ENCODE results near the gene NPPA.
A peak's percentile ranks its signal among the peaks of the same experiment; 100 is the strongest.

NPPA gene

DNA sequence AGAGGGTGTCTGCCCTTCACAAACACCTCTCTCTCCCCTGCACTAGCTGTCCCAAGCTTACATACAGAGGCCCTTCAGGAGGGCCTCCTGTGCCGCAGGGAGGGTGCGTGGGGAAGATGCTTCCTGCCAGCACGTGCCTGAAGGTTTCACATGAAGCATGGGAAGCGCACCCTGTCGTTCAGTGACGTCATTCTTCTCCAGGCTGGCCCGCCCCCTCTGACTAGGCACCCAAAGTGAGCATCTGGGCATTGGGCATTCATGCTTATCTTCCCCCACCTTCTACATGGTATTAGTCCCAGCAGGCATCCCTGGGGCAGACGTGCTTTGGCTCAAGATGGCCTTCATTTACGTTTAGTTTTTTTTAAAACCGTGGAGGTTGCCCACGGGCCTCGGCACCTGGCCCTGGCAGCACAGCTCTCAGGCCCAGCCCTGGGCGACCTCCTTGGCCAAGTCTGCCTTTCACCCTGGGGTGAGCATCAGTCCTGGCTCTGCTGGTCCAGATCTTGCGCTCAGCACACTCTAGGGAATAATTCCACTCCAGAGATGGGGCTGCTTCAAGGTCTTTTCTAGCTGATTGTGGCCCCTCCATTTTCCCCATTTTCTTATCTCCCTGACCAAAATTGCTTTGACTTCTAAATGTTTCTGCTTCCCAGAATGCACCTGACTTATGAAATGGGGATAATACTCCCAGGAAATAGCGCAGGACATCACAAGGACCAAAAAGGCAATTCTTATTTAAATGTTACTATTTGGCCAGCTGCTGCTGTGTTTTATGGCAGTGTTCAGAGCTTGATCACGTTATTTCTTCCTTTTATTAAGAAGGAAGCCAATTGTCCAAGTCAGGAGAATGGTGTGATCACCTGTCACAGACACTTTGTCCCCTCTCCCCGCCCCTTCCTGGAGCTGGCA, 6.1 kb downstream of the NPPA start:
- Histone ChIP-seq H3K27me3 (ENCODE audit: insufficient read depth, insufficient read length) (no peaks in the 10 kb centered on the region), H3K9ac (ENCODE audit: insufficient read length, low read depth) (no peak overlapping the region), H3K36me3 (ENCODE audit: insufficient read depth, insufficient read length, low read length) (peaks cover 89% of the 10 kb centered on the region), H3K4me1 (ENCODE audit: insufficient read depth, insufficient read length) (no peaks in the 10 kb centered on the region), H3K4me3 (ENCODE audit: insufficient read length, low read depth) (no peak overlapping the region), H3K9me3 (ENCODE audit: insufficient read depth, low read length) (no peaks in the 10 kb centered on the region)
- no peak for DNase-seq (ENCODE audit: low read depth, low spot score)
- no peak for TF ChIP-seq SUZ12 (IDR thresholded peaks at IDR 0.05; ENCODE audit: extremely low read depth, insufficient read depth, insufficient read length)
- no peak for TF ChIP-seq ZNF274 (IDR thresholded peaks at IDR 0.05; ENCODE audit: low read depth, low read length)
- no peak for TF ChIP-seq YY1 (IDR thresholded peaks at IDR 0.05; ENCODE audit: insufficient read depth, insufficient read length)

GRCh38 chr1:11839727-11840705, 7.6 kb downstream of the NPPA start:
- Histone ChIP-seq H3K4me3 (ENCODE audit: insufficient read length, low read depth) (no peak overlapping the region), H3K27me3 (ENCODE audit: insufficient read depth, insufficient read length) (no peaks in the 10 kb centered on the region), H3K9ac (ENCODE audit: insufficient read length, low read depth) (no peak overlapping the region), H3K4me1 (ENCODE audit: insufficient read depth, insufficient read length) (no peaks in the 10 kb centered on the region), H3K9me3 (ENCODE audit: insufficient read depth, low read length) (no peaks in the 10 kb centered on the region), H3K36me3 (ENCODE audit: insufficient read depth, insufficient read length, low read length) (peaks cover 94% of the 10 kb centered on the region)
- TF ChIP-seq YY1 (IDR thresholded peaks at IDR 0.05; ENCODE audit: insufficient read depth, insufficient read length): no peak
- TF ChIP-seq SUZ12 (IDR thresholded peaks at IDR 0.05; ENCODE audit: extremely low read depth, insufficient read depth, insufficient read length): no peak
- no peak for TF ChIP-seq ZNF274 (IDR thresholded peaks at IDR 0.05; ENCODE audit: low read depth, low read length)
- no peak for DNase-seq (ENCODE audit: low read depth, low spot score)

- TF ChIP-seq ZNF274 (IDR thresholded peaks at IDR 0.05; ENCODE audit: low read depth, low read length) (no peak), YY1 (IDR thresholded peaks at IDR 0.05; ENCODE audit: insufficient read depth, insufficient read length) (no peak), SUZ12 (IDR thresholded peaks at IDR 0.05; ENCODE audit: extremely low read depth, insufficient read depth, insufficient read length) (no peak)
- H3K4me3 ChIP-seq (ENCODE audit: insufficient read length, low read depth): no peak overlapping the region
- no peak overlapping the region for H3K9ac ChIP-seq (ENCODE audit: insufficient read length, low read depth)
- no peaks in the 10 kb centered on the region for H3K9me3 ChIP-seq (ENCODE audit: insufficient read depth, low read length)
- no peaks in the 10 kb centered on the region for H3K27me3 ChIP-seq (ENCODE audit: insufficient read depth, insufficient read length)
- DNase-seq (ENCODE audit: low read depth, low spot score): peak; percentile 36
- no peaks in the 10 kb centered on the region for H3K4me1 ChIP-seq (ENCODE audit: insufficient read depth, insufficient read length)
- H3K36me3 ChIP-seq (ENCODE audit: insufficient read depth, insufficient read length, low read length): peaks cover 94% of the 10 kb centered on the region
These were observed 9.0 kb downstream of the NPPA start for GRCh38 chr1:11838349-11839272.

GRCh38 chr1:11837767-11838348, 9.7 kb downstream of the NPPA start:
- TF ChIP-seq YY1 (IDR thresholded peaks at IDR 0.05; ENCODE audit: insufficient read depth, insufficient read length) (no peak), SUZ12 (IDR thresholded peaks at IDR 0.05; ENCODE audit: extremely low read depth, insufficient read depth, insufficient read length) (no peak)
- H3K4me1 ChIP-seq (ENCODE audit: insufficient read depth, insufficient read length): no peaks in the 10 kb centered on the region
- H3K36me3 ChIP-seq (ENCODE audit: insufficient read depth, insufficient read length, low read length): peaks cover 97% of the 10 kb centered on the region
- H3K9ac ChIP-seq (ENCODE audit: insufficient read length, low read depth): no peak overlapping the region
- no peaks in the 10 kb centered on the region for H3K9me3 ChIP-seq (ENCODE audit: insufficient read depth, low read length)
- no peak for DNase-seq (ENCODE audit: low read depth, low spot score)
- no peaks in the 10 kb centered on the region for H3K27me3 ChIP-seq (ENCODE audit: insufficient read depth, insufficient read length)
- no peak overlapping the region for H3K4me3 ChIP-seq (ENCODE audit: insufficient read length, low read depth)

DNA sequence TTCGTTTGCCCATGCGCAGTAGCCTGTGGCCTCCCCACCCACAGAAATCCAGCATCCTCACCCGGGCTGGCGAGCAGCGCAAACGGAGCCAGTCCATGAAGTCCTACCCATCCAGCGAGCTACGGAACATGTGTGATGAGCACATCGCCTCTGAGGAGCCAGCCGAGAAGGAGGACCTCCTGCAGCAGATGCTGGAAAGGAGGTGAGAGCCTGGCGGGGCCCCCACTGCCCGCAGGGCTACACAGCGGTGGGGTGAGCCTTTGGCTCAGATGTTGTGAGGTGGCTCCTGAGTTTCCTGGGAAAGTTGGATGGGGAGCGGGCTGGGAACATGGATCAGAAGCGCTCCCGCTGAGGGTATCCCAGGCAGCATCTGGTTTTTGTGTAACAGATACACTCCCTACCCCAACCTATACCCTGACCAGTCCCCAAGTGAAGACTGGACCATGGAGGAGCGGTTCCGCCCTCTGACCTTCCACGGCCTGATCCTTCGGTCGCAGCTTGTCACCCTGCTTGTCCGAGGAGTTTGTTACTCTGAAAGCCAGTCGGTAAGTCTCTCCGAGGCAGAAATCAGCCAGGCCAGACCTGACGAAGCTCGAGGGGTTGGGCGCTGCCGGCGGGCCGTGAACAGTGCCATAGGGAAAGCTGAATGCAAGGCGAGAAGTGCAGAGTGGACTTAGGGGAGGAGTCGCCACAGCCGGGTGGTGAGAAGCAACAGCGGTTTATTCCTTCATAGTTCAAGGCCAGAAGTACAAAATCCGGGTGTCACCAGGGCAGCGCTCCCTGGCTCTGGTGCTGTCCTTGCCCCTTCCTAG, 10.4 kb downstream of the NPPA start:
- no peaks in the 10 kb centered on the region for H3K4me1 ChIP-seq (ENCODE audit: insufficient read depth, insufficient read length)
- H3K9me3 ChIP-seq (ENCODE audit: insufficient read depth, low read length): no peaks in the 10 kb centered on the region
- no peak overlapping the region for H3K9ac ChIP-seq (ENCODE audit: insufficient read length, low read depth)
- H3K4me3 ChIP-seq (ENCODE audit: insufficient read length, low read depth): no peak overlapping the region
- TF ChIP-seq SUZ12 (IDR thresholded peaks at IDR 0.05; ENCODE audit: extremely low read depth, insufficient read depth, insufficient read length): no peak
- no peak for TF ChIP-seq YY1 (IDR thresholded peaks at IDR 0.05; ENCODE audit: insufficient read depth, insufficient read length)
- TF ChIP-seq ZNF274 (IDR thresholded peaks at IDR 0.05; ENCODE audit: low read depth, low read length): no peak
- no peak for DNase-seq (ENCODE audit: low read depth, low spot score)
- H3K27me3 ChIP-seq (ENCODE audit: insufficient read depth, insufficient read length): no peaks in the 10 kb centered on the region
- H3K36me3 ChIP-seq (ENCODE audit: insufficient read depth, insufficient read length, low read length): peaks cover 97% of the 10 kb centered on the region

Measured in NT2/D1 (cell line).